Fibroblast of the conjunctiva (primary cell): ENCODE measurements around the gene LRCH1.

ENCODE experiments used
- DNase-seq: peaks from one replicate; pipeline ENCODE4 v3.0.0-alpha.2; 2010; ENCODE audit warnings: low read depth

The LRCH1 gene

GRCh38 chr13:46535825-46536224, 17.1 kb upstream of the LRCH1 start:
- DNase-seq = no peak

- DNase-seq = no peak
These were observed 16.6 kb upstream of the LRCH1 start for GRCh38 chr13:46536341-46536740.

DNA sequence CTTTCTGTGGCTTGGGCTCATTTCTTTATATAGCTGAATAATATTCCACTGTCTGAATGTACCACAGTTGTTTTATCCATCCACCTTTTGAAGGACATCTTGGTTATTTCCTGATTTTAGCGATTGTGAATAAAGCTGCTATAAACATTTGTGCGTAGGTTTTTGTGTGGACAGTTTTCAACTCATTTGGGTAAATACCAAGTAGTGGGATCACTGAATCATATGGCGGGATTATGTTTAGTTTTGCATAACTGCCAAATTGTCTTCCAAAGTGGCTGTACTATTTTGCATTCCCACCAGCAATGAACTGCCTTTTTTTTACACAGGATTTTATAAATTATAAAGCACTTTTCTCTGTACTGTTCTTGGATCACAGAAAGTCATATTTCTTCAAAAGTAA, 13.7 kb upstream of the LRCH1 start:
- DNase-seq = no peak

DNA sequence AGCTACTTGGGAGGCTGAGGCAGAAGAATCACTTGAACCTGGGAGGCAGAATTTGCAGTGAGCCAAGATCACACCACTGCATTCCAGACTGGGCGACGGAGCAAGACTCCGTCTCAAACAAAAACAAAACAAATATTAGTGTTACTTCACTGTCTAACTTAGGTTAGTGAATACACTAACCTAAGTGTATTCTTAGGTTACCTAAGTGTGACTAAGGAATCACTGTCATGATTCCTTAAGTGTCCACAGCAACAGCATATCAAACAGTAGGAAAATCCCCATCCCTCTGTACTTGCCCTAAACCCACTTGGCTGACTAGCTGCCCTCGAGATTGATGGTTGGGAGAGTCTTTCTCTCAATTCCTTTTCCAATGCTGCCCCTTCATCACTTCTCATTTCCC, 11.8 kb upstream of the LRCH1 start:
- DNase-seq = no peak

GRCh38 chr13:46542833-46543232, 10.1 kb upstream of the LRCH1 start:
- no peak for DNase-seq

DNA sequence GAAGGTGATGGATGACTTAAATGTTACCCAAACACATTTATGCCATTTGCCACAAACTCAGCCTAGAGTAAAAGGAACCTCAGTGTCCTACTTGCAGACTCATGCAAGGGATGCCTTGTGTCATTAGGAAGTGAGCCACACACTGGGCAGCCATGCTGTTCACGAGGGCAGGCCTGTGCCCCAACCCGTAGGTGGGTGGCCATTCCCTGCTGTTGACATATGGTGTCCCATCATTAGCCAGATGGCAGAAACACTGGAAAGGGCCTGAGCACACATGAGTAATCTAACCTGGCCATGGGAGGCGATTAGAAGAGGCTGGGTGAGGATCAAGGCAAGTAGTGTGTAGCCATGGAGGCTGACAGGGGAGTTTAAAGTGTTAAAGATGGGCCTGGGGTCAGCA, 9.7 kb upstream of the LRCH1 start:
- no peak for DNase-seq

- no peak for DNase-seq
These were observed 8.8 kb upstream of the LRCH1 start for GRCh38 chr13:46544208-46544607.

DNA sequence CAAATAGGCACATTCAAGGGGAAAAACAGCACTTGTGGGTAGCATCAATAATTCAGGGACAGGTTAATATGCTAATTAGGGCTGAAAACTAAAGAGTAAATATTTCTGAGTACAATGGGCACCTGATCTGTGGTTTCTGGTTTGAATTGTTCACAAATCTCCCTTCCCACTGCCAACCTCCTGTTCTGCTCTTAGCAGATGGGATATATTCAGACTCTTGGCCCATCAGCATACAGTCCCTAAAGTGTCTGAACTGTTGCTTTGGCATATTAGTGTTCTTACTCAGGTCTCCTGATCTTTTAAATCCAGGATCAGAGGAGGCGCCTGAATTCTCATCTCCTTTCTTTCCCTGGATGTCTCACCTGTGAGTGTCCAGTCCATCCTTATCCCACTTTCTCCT, 8.2 kb upstream of the LRCH1 start:
- DNase-seq = no peak

- DNase-seq = no peak
These were observed 6.7 kb upstream of the LRCH1 start for GRCh38 chr13:46546084-46546768.

DNA sequence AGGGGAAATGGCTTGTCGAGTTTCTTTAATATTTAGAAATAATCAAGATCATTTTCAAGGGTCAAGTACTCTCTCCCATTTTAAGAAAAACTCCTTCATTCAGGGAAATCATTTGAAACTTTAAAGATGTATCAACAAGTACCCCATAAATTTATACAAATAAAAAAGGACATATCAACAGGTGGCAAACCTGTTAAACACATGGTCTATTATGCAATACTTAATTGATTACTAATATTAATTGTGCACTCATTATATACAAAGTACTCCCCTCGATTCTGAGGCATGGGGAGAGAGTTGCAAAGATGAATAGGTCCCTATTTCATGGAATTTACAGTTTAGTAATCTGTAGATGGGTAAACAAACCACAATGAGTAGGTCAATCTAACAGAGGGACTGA, 2.1 kb upstream of the LRCH1 start:
- no peak for DNase-seq

- DNase-seq = no peak
These were observed 1.3 kb upstream of the LRCH1 start for GRCh38 chr13:46551410-46552302.

DNA sequence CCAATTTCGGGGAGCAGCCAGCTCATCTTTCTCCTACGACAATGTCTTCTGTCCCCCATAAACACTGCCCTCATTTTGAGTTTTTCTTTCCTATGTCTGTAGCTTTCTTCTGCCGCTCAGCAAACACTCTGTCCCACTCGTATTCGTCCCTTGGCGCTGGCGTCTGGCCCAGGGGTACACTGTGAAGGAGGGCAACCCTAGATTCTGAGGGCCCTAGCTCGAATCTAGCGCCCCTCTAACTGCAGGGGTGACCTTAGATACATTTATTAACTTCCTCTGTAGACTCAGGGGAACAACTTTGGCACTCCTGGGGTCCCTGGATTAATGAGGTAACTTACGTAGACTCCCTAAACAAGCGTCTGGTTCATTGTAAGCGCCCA, 677 bp upstream of the LRCH1 start:
- DNase-seq = no peak

DNA sequence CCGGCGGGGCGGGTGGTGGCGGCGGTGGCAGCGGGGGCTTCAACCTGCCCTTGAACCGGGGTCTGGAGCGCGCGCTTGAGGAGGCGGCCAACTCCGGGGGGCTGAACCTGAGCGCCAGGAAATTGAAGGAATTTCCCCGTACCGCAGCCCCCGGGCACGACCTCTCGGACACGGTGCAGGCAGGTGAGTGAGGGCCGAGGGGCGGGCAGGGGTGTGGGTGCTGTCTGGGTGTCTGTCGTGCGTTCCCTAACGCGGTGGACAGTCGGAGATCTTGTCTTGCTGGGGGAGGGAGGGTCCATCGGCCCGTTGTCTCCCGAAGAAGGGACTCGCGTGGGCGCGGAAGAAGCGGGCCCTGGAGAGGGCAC, 533 bp downstream of the LRCH1 start:
- DNase-seq = no peak

GRCh38 chr13:46553886-46554858, 1.2 kb downstream of the LRCH1 start:
- DNase-seq = peak; percentile 53

- DNase-seq = no peak
These were observed 2.0 kb downstream of the LRCH1 start for GRCh38 chr13:46554951-46555350.

- DNase-seq = no peak
These were observed 2.9 kb downstream of the LRCH1 start for GRCh38 chr13:46555722-46556417.

GRCh38 chr13:46556418-46556779, 3.4 kb downstream of the LRCH1 start:
- no peak for DNase-seq

GRCh38 chr13:46559272-46559805, 6.4 kb downstream of the LRCH1 start:
- no peak for DNase-seq

- no peak for DNase-seq
These were observed 7.8 kb downstream of the LRCH1 start for GRCh38 chr13:46560778-46561177.

- no peak for DNase-seq
These were observed 8.3 kb downstream of the LRCH1 start for GRCh38 chr13:46561286-46561685.

GRCh38 chr13:46561691-46562090, 8.7 kb downstream of the LRCH1 start:
- no peak for DNase-seq

- no peak for DNase-seq
These were observed 9.2 kb downstream of the LRCH1 start for GRCh38 chr13:46562152-46562551.
